Cardiac fibroblast (primary cell): Measurements from ENCODE around the gene VLDLR.

Source experiments
- DNase-seq, 2 donors: peaks; one replicate each; pipeline versions ENCODE4 v3.0.0 to v3.0.0-alpha.2; 2010; ENCODE audit warnings: low read depth in 2 of 2
- H3K4me3 ChIP-seq, 2 donors: replicated peaks in 1 of 2; 1 replicate in 1 of 2; 2 replicates in 1 of 2; pipeline ENCODE4 v1.5.1; 2011; ENCODE audit warnings: low read depth in 2 of 2, low read length in 2 of 2, mild to moderate bottlenecking in 2 of 2, moderate library complexity in 1 of 2
- TF ChIP-seq, protein P1 (sequence below): IDR thresholded peaks from one replicate; pipeline ENCODE4 v1.5.1; 2011; ENCODE audit warnings: low read depth, mild to moderate bottlenecking, low read length, inconsistent platforms

The VLDLR gene

DNA sequence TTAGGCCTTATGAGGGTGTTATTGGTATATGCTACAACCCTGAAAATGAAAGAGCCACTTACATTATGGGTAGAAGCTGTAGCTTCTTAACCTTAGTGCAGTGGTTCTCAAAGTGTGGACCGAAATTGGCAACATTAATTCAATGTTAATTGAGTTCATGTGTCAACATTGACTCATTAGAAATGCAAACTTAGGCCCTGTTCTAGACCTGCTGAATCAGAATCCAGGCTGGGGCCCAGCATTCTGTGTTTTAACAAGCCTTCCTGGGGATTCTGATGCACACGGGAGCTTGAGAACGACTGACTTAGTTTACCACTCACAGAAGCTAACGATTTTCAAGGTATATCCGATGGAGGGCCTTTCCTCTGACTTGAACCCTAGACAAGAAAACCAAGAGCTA, 7.3 kb downstream of the VLDLR start:
- DNase-seq = no peak
- TF ChIP-seq, protein P1, sequence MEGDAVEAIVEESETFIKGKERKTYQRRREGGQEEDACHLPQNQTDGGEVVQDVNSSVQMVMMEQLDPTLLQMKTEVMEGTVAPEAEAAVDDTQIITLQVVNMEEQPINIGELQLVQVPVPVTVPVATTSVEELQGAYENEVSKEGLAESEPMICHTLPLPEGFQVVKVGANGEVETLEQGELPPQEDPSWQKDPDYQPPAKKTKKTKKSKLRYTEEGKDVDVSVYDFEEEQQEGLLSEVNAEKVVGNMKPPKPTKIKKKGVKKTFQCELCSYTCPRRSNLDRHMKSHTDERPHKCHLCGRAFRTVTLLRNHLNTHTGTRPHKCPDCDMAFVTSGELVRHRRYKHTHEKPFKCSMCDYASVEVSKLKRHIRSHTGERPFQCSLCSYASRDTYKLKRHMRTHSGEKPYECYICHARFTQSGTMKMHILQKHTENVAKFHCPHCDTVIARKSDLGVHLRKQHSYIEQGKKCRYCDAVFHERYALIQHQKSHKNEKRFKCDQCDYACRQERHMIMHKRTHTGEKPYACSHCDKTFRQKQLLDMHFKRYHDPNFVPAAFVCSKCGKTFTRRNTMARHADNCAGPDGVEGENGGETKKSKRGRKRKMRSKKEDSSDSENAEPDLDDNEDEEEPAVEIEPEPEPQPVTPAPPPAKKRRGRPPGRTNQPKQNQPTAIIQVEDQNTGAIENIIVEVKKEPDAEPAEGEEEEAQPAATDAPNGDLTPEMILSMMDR = no peak
- H3K4me3 ChIP-seq = no peak overlapping the region

DNA sequence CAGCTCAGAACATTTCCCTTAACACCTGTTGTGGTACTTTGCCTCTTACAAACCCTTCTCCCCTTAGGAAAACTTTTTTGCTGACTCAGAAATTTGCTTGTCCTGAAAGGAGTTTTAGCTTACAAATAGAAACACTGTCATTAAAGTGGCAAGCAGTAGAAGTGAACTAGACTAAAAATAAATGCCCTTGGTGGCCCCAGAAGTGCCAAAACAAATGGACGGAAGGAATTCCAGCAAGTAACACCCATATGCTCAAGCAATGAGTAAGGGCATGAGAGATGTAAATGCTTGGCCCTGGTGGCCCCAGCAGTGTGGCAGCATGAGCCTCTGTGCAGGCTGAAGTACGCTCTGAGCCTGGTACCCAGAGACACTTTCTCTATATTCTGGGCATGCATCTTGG, 8.6 kb downstream of the VLDLR start:
- TF ChIP-seq, protein P1 = no peak
- no peak for DNase-seq
- no peak overlapping the region for H3K4me3 ChIP-seq

DNA sequence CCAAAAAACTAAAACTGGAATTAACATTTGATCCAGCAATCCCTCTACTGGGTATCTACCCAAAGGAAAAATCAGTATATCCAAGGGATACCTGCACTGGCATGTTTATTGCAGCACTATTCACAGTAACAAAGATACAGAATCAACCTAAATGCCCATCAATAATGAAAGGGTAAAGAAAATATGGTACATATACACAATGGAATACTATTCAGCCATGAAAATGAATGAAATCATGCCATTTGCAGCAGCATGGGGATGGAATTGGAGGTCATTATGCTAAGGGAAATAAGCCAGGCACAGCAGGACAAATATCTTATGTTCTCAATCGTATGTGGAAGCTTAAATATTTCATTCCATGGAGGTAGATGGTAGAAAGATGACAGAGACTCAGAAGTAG, 9.7 kb downstream of the VLDLR start:
- TF ChIP-seq, protein P1 = no peak
- no peak for DNase-seq
- H3K4me3 ChIP-seq = no peak overlapping the region

DNA sequence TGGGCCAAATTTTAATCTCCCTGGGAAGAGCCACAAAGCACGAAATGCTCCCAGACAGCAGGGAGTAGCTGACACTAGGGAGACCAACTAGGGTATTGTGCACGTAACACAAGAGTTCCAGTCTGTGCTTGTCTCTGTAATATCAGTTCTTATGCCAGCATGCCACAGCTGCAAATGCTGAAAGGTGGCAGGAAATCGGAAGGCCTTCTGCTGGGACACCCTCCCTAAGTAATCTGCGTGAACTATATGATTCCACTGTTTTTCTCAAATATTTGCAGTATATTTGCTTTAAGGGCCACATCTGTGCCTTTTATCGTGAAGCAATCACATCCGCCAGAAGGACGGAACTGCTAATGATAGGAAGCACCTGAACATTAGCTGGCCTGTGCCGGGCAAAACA, 12.6 kb downstream of the VLDLR start:
- DNase-seq = no peak
- TF ChIP-seq, protein P1 = no peak
- H3K4me3 ChIP-seq = no peak overlapping the region

DNA sequence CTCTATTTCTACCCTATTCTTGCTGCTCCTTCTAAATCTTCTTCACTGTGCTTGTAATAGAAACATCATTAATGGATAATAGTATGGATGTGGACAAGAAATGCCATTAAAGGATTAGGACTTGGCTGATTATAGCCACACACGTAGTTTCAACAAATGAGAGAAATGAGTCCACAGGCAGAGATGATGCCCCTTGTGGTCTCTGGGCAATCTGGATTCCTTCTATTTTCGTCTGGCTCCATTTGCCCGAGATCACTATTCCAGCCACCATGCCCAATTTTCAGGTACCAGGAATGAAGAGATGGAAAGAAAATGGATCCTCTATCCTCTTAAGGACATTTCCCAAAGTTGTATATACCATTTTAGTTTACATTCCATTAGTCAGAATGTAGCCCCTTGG, 13.2 kb downstream of the VLDLR start:
- no peak overlapping the region for H3K4me3 ChIP-seq
- TF ChIP-seq, protein P1 = no peak
- DNase-seq = no peak

DNA sequence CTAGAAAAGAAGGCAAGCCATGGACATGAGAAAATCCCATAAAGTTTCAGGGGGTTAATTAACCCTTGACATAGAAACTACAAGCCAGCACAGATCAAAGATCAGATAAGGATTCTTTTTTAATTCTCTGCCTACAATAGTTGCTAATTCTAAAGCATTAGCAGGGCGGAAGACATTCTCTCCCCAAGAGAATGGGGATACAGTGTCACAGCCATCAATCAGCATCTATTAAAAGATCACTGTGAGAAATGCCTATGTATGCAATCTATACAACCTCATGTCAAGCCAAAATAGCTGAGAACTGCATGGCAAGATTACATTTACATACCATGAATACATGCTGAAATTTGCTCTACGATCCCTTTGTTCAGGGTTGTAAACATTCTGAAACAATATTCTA, 14.3 kb downstream of the VLDLR start:
- TF ChIP-seq, protein P1 = no peak
- H3K4me3 ChIP-seq = no peak overlapping the region
- DNase-seq = no peak

DNA sequence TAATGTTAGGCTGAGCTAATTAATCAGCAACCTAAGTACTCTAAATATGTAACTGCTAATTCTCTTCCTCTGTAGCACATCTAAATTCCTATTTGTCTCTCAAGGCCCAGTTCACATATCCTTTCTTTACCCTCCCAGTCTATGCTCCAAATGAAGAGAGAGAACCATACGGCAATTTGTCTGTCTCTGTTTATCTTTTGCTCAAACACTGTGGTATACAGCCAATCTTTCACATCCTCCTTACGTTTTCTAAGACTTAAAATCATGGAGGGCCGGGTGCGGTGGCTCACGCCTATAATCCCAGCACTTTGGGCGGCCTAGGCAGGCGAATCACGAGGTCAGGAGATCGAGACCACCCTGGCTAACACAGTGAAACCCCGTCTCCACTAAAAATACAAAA, 15.8 kb downstream of the VLDLR start:
- no peak for DNase-seq
- H3K4me3 ChIP-seq = no peak overlapping the region
- TF ChIP-seq, protein P1 = no peak
